Upper lobe of left lung (tissue), 4 donors: ENCODE data around the gene TMEM134.

Source experiments
- POLR2A ChIP-seq, 4 donors: fragments of 450-650 bp; IDR thresholded peaks; one replicate each; pipeline ENCODE4 v1.5.1; 2016 to 2017; ENCODE audit warnings: antibody characterized with exemption in 4 of 4, mild to moderate bottlenecking in 2 of 4
- POLR2AphosphoS5 ChIP-seq, 2 donors: sonication (generic); formaldehyde crosslinking; IDR thresholded peaks; one replicate each; pipeline ENCODE4 v1.5.1; 2017; ENCODE audit warnings: antibody characterized with exemption in 2 of 2
- TF ChIP-seq, protein P1 (sequence below), 6 experiments: fragments of 450-650 bp in 4 of 6; fragments of 200-600 bp in 2 of 6; sonication (generic) in 2 of 6; IDR thresholded peaks; one replicate each; pipeline ENCODE4 v1.5.1; 2016 to 2019; ENCODE audit warnings: antibody characterized with exemption in 6 of 6

DNA sequence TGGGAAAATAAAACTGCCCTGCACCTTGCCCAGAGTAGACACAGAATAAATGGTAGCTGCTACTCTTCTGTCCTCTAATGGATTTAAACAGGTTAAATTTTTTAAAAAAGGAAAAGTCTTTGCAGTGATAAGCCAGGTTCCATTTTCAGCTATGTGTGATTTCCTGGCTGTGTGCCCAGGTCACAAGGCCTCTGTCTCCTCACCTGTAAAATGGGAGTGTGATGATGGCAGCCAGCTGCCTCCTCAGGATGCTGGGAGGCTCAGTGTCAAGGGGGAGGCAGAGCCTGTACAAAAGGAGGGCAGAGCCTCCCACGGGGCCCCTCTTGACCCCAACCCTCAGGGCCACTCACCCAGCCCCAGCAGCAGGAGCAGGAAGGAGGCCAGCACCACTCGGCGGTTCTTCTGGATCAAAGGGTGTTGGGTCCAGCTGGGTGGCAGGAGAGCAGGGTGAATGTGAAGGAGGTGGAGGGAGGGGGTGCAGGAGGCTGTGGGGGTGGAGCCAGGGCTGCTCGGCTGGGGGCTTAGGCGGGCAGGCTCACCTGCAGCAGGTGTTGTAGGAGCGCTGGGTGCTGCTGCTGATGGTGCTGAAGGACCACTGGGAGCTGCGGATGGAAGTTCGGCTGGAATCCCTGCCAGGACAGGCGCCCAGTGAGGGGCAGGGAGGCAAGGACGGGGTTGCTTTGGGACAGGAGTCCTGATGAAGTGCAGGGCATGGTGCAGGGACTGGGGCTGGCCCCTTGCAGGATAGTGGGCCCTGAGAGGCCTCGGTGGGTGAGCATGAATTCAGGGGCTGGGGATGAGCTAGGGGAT lies 1.9 kb downstream of the TMEM134 start:
- TF ChIP-seq, protein P1, sequence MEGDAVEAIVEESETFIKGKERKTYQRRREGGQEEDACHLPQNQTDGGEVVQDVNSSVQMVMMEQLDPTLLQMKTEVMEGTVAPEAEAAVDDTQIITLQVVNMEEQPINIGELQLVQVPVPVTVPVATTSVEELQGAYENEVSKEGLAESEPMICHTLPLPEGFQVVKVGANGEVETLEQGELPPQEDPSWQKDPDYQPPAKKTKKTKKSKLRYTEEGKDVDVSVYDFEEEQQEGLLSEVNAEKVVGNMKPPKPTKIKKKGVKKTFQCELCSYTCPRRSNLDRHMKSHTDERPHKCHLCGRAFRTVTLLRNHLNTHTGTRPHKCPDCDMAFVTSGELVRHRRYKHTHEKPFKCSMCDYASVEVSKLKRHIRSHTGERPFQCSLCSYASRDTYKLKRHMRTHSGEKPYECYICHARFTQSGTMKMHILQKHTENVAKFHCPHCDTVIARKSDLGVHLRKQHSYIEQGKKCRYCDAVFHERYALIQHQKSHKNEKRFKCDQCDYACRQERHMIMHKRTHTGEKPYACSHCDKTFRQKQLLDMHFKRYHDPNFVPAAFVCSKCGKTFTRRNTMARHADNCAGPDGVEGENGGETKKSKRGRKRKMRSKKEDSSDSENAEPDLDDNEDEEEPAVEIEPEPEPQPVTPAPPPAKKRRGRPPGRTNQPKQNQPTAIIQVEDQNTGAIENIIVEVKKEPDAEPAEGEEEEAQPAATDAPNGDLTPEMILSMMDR (IDR thresholded peaks at IDR 0.05): no peak
- no peak for TF ChIP-seq POLR2A (IDR thresholded peaks at IDR 0.05)
- TF ChIP-seq POLR2AphosphoS5 (IDR thresholded peaks at IDR 0.05): no peak
